ENCODE data around the gene SCG3.
"Not testable (repeated sequence)": the region's sequence is repeated elsewhere in the genome, so short reads cannot be mapped to it uniquely, and the experiment has no call there.

The SCG3 gene

DNA sequence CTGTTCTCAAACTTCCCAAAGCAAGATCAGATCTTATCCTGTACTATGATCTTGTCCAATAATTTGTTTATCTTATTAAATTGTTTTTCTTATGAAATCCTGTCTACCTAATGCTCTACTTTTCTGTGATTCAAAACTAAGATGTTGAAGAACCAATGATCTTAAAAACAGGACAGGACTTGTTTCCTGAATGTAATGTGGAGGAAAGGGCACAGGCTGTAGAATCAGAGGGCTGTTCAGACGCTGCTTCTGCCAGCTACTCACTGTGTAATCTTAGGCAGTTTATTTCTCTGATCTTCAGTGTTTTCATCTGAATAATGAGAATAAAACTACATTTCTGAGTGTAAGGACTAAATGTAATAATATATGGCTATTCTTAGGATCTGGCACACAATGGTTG is 38.6 kb upstream of the SCG3 start:
- Histone ChIP-seq H3K36me3 (ENCODE audit: insufficient read depth, low read length) (no peaks in the 10 kb centered on the region), H3K4me3 (ENCODE audit: low read depth in 1 of 2, low read length in 2 of 2) (no peak overlapping the region), H3K9ac (ENCODE audit: low read depth, low read length) (no peak overlapping the region), H3K27me3 (ENCODE audit: insufficient read depth, low read length, poor library complexity) (no peaks in the 10 kb centered on the region), H3K4me1 (ENCODE audit: insufficient read depth, low read length) (no peaks in the 10 kb centered on the region), H3K79me2 (ENCODE audit: insufficient read depth, low read length) (no peaks in the 10 kb centered on the region), H2AFZ (ENCODE audit: low read depth, low read length) (no peak overlapping the region), H3K27ac (ENCODE audit: low read length) (no peak overlapping the region), H3K9me3 (ENCODE audit: insufficient read depth, low read length, severe bottlenecking) (no peaks in the 10 kb centered on the region), H3K4me2 (ENCODE audit: insufficient read depth, low read length) (no peak overlapping the region), H4K20me1 (ENCODE audit: insufficient read depth, low read length) (no peaks in the 10 kb centered on the region)
- TF ChIP-seq EZH2 (IDR thresholded peaks at IDR 0.05; ENCODE audit: borderline replicate concordance, low read depth, low read length, severe bottlenecking): no peak
- TF ChIP-seq CTCF (IDR thresholded peaks at IDR 0.05; ENCODE audit: borderline replicate concordance, extremely low read depth, low read length, poor library complexity, severe bottlenecking): no peak
- ATAC-seq (ENCODE audit: insufficient read depth, low read depth) (no peak), DNase-seq (no peak)

GRCh38 chr15:51647128-51647562 is 34.2 kb upstream of the SCG3 start:
- Histone ChIP-seq H4K20me1 (ENCODE audit: insufficient read depth, low read length) (no peaks in the 10 kb centered on the region), H3K4me3 (ENCODE audit: low read depth in 1 of 2, low read length in 2 of 2) (no peak overlapping the region), H3K27ac (ENCODE audit: low read length) (no peak overlapping the region), H3K27me3 (ENCODE audit: insufficient read depth, low read length, poor library complexity) (no peaks in the 10 kb centered on the region), H3K4me1 (ENCODE audit: insufficient read depth, low read length) (no peaks in the 10 kb centered on the region), H2AFZ (ENCODE audit: low read depth, low read length) (no peak overlapping the region), H3K9ac (ENCODE audit: low read depth, low read length) (no peak overlapping the region), H3K36me3 (ENCODE audit: insufficient read depth, low read length) (no peaks in the 10 kb centered on the region), H3K4me2 (ENCODE audit: insufficient read depth, low read length) (no peak overlapping the region), H3K79me2 (ENCODE audit: insufficient read depth, low read length) (no peaks in the 10 kb centered on the region), H3K9me3 (ENCODE audit: insufficient read depth, low read length, severe bottlenecking) (no peaks in the 10 kb centered on the region)
- DNase-seq (no peak), ATAC-seq (ENCODE audit: insufficient read depth, low read depth) (no peak)
- TF ChIP-seq EZH2 (IDR thresholded peaks at IDR 0.05; ENCODE audit: borderline replicate concordance, low read depth, low read length, severe bottlenecking) (no peak), CTCF (IDR thresholded peaks at IDR 0.05; ENCODE audit: borderline replicate concordance, extremely low read depth, low read length, poor library complexity, severe bottlenecking) (no peak)

DNA sequence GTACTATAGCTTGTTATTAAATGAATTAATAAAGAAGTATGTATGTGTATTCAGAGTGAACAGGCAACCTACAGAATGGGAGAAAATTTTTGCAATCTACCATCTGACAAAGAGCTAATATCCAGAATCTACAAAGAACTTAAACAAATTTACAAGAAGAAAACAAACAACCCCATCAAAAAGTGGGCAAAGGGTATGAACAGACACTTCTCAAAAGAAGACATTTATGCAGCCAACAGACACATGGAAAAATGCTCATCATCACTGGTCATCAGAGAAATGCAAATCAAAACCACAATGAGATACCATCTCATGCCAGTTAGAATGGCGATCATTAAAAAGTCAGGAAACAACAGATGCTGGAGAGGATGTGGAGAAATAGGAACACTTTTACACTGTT is 33.2 kb upstream of the SCG3 start:
- not testable (repeated sequence) for H3K9me3 ChIP-seq (ENCODE audit: insufficient read depth, low read length, severe bottlenecking); H3K4me1 ChIP-seq (ENCODE audit: insufficient read depth, low read length); H3K4me3 ChIP-seq (ENCODE audit: low read depth in 1 of 2, low read length in 2 of 2); ATAC-seq (ENCODE audit: insufficient read depth, low read depth); H3K9ac ChIP-seq (ENCODE audit: low read depth, low read length); H3K27ac ChIP-seq (ENCODE audit: low read length); H2AFZ ChIP-seq (ENCODE audit: low read depth, low read length); DNase-seq; H3K4me2 ChIP-seq (ENCODE audit: insufficient read depth, low read length); H3K36me3 ChIP-seq (ENCODE audit: insufficient read depth, low read length); H3K79me2 ChIP-seq (ENCODE audit: insufficient read depth, low read length); H4K20me1 ChIP-seq (ENCODE audit: insufficient read depth, low read length); H3K27me3 ChIP-seq (ENCODE audit: insufficient read depth, low read length, poor library complexity)

DNA sequence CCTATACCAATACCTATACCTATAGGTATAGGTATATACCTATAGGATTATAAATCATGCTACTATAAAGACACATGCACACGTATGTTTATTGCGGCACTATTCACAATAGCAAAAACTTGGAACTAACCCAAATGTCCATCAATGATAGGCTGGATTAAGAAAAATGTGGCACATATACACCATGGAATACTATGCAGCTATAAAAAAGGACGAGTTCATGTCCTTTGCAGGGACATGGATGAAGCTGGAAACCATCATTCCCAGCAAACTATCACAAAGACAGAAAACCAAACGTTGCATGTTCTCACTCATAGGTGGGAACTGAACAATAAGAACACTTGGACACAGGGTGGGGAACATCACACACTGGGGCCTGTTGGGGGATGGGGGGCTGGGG is 32.7 kb upstream of the SCG3 start:
- not testable (repeated sequence) for H3K4me1 ChIP-seq (ENCODE audit: insufficient read depth, low read length); H3K36me3 ChIP-seq (ENCODE audit: insufficient read depth, low read length); H3K4me2 ChIP-seq (ENCODE audit: insufficient read depth, low read length); ATAC-seq (ENCODE audit: insufficient read depth, low read depth); H3K27ac ChIP-seq (ENCODE audit: low read length); DNase-seq; H3K27me3 ChIP-seq (ENCODE audit: insufficient read depth, low read length, poor library complexity); H3K9me3 ChIP-seq (ENCODE audit: insufficient read depth, low read length, severe bottlenecking); H3K4me3 ChIP-seq (ENCODE audit: low read depth in 1 of 2, low read length in 2 of 2); H3K9ac ChIP-seq (ENCODE audit: low read depth, low read length); H4K20me1 ChIP-seq (ENCODE audit: insufficient read depth, low read length); H3K79me2 ChIP-seq (ENCODE audit: insufficient read depth, low read length); H2AFZ ChIP-seq (ENCODE audit: low read depth, low read length)
